HepG2 (cell line): Measurements from ENCODE around the gene RBM18. TPM values are rescaled to one million over a fixed set of nuclear protein-coding genes. Genes with fewer than 3 reads are reported as not detected.

Experiments used
- KDM5B ChIP-seq: sonication (generic); formaldehyde crosslinking; IDR thresholded peaks from 2 replicates; pipeline ENCODE4 v1.4.0; 2020; ENCODE audit warnings: missing genetic modification reagents, mild to moderate bottlenecking, borderline replicate concordance
- KLF13 ChIP-seq: sonication (generic); formaldehyde crosslinking; IDR thresholded peaks from 2 replicates; pipeline ENCODE4 v1.4.0; 2020; ENCODE audit warnings: mild to moderate bottlenecking, missing genetic modification reagents
- NFKB2 ChIP-seq: sonication (generic); formaldehyde crosslinking; IDR thresholded peaks from 2 replicates; pipeline ENCODE4 v1.4.0; 2020; ENCODE audit warnings: missing genetic modification reagents, borderline replicate concordance
- NKX3-1 ChIP-seq: sonication (generic); formaldehyde crosslinking; IDR thresholded peaks from 2 replicates; pipeline ENCODE4 v1.5.0; 2020; ENCODE audit warnings: missing genetic modification reagents
- PHF20 ChIP-seq: sonication (generic); formaldehyde crosslinking; IDR thresholded peaks from 2 replicates; pipeline ENCODE4 v1.5.0; 2020; ENCODE audit warnings: mild to moderate bottlenecking, missing genetic modification reagents
- PHF8 ChIP-seq: sonication (generic); formaldehyde crosslinking; IDR thresholded peaks from 2 replicates; pipeline ENCODE4 v1.5.0; 2020; ENCODE audit warnings: missing genetic modification reagents
- SCMH1 ChIP-seq: sonication (generic); formaldehyde crosslinking; IDR thresholded peaks from 2 replicates; pipeline ENCODE4 v1.9.0; 2021; ENCODE audit warnings: missing genetic modification reagents, mild to moderate bottlenecking, borderline replicate concordance
- SNAPC2 ChIP-seq: sonication (generic); formaldehyde crosslinking; IDR thresholded peaks from 2 replicates; pipeline ENCODE4 v1.8.1; 2022; ENCODE audit warnings: mild to moderate bottlenecking, missing genetic modification reagents
- SRY ChIP-seq: sonication (generic); formaldehyde crosslinking; IDR thresholded peaks from 2 replicates; pipeline ENCODE4 v1.8.0; 2022; ENCODE audit warnings: mild to moderate bottlenecking, missing genetic modification reagents
- TBP ChIP-seq: sonication (generic); formaldehyde crosslinking; IDR thresholded peaks from 2 replicates; pipeline ENCODE4 v1.5.0; 2020; ENCODE audit warnings: missing genetic modification reagents
- U2AF1 ChIP-seq: fragments of 200-400 bp; formaldehyde crosslinking; optimal IDR thresholded peaks from 2 replicates; pipeline ENCODE3; 2017; ENCODE audit warnings: mild to moderate bottlenecking, low read depth, low read length
- YY1 ChIP-seq: IDR thresholded peaks from 2 replicates; pipeline ENCODE4 v1.6.1; 2011; ENCODE audit warnings: low read length, low read depth, moderate library complexity, mild to moderate bottlenecking; ENCODE audit not compliant: insufficient read depth, insufficient replicate concordance
- ZBTB20 ChIP-seq: sonication (generic); formaldehyde crosslinking; IDR thresholded peaks from 2 replicates; pipeline ENCODE4 v1.8.1; 2023; ENCODE audit warnings: missing genetic modification reagents, low read depth, mild to moderate bottlenecking, borderline replicate concordance
- ZNF251 ChIP-seq: sonication (generic); formaldehyde crosslinking; IDR thresholded peaks from 2 replicates; pipeline ENCODE4 v1.9.0; 2021; ENCODE audit warnings: mild to moderate bottlenecking, missing genetic modification reagents
- ZNF607 ChIP-seq: sonication (generic); formaldehyde crosslinking; IDR thresholded peaks from 2 replicates; pipeline ENCODE4 v1.5.1; 2020; ENCODE audit warnings: missing genetic modification reagents, mild to moderate bottlenecking, borderline replicate concordance
- ZNF7 ChIP-seq: IDR thresholded peaks from 2 replicates; pipeline ENCODE4 v1.6.1; 2016; ENCODE audit warnings: missing biosample characterization, missing genetic modification reagents
- ZNF816 ChIP-seq: sonication (generic); formaldehyde crosslinking; IDR thresholded peaks from 2 replicates; pipeline ENCODE4 v1.8.0; 2022; ENCODE audit warnings: missing genetic modification reagents, mild to moderate bottlenecking, borderline replicate concordance
- ZNF879 ChIP-seq: sonication (generic); formaldehyde crosslinking; IDR thresholded peaks from 2 replicates; pipeline ENCODE4 v1.8.1; 2023; ENCODE audit warnings: missing genetic modification reagents
- ZSCAN30 ChIP-seq: sonication (generic); formaldehyde crosslinking; IDR thresholded peaks from 2 replicates; pipeline ENCODE4 v1.5.0; 2020; ENCODE audit warnings: mild to moderate bottlenecking, missing genetic modification reagents
- polyA plus RNA-seq, 8 experiments: library from polyadenylated mRNA; depleted of rRNA in 3 of 8; stranded (reverse) in 7 of 8; unstranded in 1 of 8; fragments of >200 nt; fragmentation: Illumina TruSeq in 4 of 8; extraction: Trizol in 4 of 8; gene quantifications; 2 replicates each; pipeline versions ENCODE4 v1.2.1 to v1.2.3, GENCODE V29; 2011 to 2016; ENCODE audit warnings: low read depth in 4 of 8, missing spikeins in 1 of 8, mixed read lengths in 1 of 8; ENCODE audit not compliant: insufficient read depth in 1 of 8
- total RNA-seq, 5 experiments: library from RNA; depleted of rRNA; stranded (reverse); fragments of >200 nt; fragmentation: Illumina TruSeq; extraction: Trizol; gene quantifications; 2 replicates each; pipeline ENCODE4 v1.2.3, GENCODE V29; 2016; ENCODE audit warnings: low read depth in 1 of 5
- TF ChIP-seq, protein P1 (sequence below): sonication (generic); formaldehyde crosslinking; IDR thresholded peaks from 2 replicates; pipeline ENCODE4 v1.5.0; 2020; ENCODE audit warnings: missing genetic modification reagents, mild to moderate bottlenecking, borderline replicate concordance
- TF ChIP-seq, protein P2 (sequence below): sonication (generic); formaldehyde crosslinking; IDR thresholded peaks from 2 replicates; pipeline ENCODE4 v1.8.0; 2022; ENCODE audit warnings: low read depth, missing genetic modification reagents
- TF ChIP-seq, protein P3 (sequence below), 2 experiments: IDR thresholded peaks; 2 replicates each; pipeline ENCODE4 v1.6.1; 2011 to 2012; ENCODE audit warnings: low read length in 2 of 2, borderline replicate concordance in 1 of 2, low read depth in 1 of 2, mild to moderate bottlenecking in 1 of 2, moderate library complexity in 1 of 2
- TF ChIP-seq, protein P4 (sequence below): sonication (generic); formaldehyde crosslinking; IDR thresholded peaks from 2 replicates; pipeline ENCODE4 v1.5.0; 2020; ENCODE audit warnings: mild to moderate bottlenecking, low read depth, missing genetic modification reagents, borderline replicate concordance

Gene RBM18
- total and polyA plus RNA-seq, 2 of the 13 experiments (the other 11 are each of a cell fraction or from before 2014, with no cell fraction given) = 12.6 to 16.6 TPM

DNA sequence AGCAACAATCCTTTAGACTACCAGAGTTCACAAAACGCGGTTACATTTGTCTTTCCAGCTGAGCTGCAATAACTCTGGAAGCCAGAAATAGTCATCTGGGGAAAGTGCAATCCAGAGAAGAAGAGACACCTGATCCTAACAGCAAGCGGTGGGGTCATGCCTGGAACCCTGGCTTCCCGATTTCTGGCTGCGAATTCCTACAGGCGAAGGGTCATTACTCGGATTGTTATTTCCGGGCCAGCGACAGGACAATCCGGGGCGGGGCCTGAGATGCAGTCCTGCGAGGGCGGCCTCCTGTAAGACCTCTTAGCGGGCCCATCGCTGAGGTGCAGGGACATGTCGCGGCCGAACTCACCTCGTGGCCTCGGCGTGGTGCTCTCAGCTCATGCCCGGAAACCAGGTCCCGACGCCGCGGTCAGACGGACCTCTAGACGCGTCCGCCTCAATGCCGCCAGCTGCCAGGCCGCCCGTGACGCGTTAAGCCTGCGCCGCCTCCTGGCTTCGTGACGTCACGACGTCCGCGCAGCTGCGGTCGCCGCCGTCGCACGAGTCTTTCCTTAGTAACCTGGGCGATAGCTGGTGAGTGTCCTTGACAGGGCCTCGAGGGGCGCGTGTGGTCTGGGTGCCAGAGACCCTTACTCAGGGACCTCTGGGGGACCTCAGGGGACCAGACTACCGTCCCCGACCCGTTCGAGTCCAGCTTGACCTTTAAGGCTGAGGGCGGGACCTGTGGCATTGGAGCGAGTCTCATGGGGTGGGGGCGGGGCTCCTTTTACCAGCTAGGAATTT, at the start of gene RBM18, which contains the start of gene MRRF (continued):
- no peak for TF ChIP-seq U2AF1
- TF ChIP-seq ZNF879 (CRISPR knock-in tag) = peak; percentile 99
- peak; percentile 98 for TF ChIP-seq NFKB2
- TF ChIP-seq SRY (CRISPR knock-in tag) = peak; percentile 99
- no peak for TF ChIP-seq TBP (CRISPR knock-in tag)
- TF ChIP-seq SCMH1 (CRISPR knock-in tag) = no peak
- no peak for TF ChIP-seq ZNF816 (CRISPR knock-in tag)
- TF ChIP-seq, protein P1, sequence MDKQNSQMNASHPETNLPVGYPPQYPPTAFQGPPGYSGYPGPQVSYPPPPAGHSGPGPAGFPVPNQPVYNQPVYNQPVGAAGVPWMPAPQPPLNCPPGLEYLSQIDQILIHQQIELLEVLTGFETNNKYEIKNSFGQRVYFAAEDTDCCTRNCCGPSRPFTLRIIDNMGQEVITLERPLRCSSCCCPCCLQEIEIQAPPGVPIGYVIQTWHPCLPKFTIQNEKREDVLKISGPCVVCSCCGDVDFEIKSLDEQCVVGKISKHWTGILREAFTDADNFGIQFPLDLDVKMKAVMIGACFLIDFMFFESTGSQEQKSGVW (CRISPR knock-in tag) = no peak
- peak; percentile 61 for TF ChIP-seq YY1
- TF ChIP-seq PHF20 (CRISPR knock-in tag) = peak; percentile 93
- TF ChIP-seq ZBTB20 (CRISPR knock-in tag) = peak; percentile 77; the same call in 1 of the 2 replicates
- TF ChIP-seq, protein P2, sequence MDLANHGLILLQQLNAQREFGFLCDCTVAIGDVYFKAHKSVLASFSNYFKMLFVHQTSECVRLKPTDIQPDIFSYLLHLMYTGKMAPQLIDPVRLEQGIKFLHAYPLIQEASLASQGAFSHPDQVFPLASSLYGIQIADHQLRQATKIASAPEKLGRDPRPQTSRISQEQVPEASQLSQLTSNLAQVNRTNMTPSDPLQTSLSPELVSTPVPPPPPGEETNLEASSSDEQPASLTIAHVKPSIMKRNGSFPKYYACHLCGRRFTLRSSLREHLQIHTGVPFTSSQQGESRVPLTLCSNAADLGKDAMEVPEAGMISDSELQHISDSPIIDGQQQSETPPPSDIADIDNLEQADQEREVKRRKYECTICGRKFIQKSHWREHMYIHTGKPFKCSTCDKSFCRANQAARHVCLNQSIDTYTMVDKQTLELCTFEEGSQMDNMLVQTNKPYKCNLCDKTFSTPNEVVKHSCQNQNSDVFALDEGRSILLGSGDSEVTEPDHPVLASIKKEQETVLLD (CRISPR knock-in tag) = 0 out of 2 replicates have a peak, but pooled peaks have one; percentile 21
- TF ChIP-seq KLF13 (CRISPR knock-in tag) = 0 out of 2 replicates have a peak, but pooled peaks have one; percentile 45
- TF ChIP-seq ZSCAN30 (CRISPR knock-in tag) = peak; percentile 28; the same call in 1 of the 2 replicates
- TF ChIP-seq ZNF251 (CRISPR knock-in tag) = peak; percentile 93
- TF ChIP-seq, protein P3, sequence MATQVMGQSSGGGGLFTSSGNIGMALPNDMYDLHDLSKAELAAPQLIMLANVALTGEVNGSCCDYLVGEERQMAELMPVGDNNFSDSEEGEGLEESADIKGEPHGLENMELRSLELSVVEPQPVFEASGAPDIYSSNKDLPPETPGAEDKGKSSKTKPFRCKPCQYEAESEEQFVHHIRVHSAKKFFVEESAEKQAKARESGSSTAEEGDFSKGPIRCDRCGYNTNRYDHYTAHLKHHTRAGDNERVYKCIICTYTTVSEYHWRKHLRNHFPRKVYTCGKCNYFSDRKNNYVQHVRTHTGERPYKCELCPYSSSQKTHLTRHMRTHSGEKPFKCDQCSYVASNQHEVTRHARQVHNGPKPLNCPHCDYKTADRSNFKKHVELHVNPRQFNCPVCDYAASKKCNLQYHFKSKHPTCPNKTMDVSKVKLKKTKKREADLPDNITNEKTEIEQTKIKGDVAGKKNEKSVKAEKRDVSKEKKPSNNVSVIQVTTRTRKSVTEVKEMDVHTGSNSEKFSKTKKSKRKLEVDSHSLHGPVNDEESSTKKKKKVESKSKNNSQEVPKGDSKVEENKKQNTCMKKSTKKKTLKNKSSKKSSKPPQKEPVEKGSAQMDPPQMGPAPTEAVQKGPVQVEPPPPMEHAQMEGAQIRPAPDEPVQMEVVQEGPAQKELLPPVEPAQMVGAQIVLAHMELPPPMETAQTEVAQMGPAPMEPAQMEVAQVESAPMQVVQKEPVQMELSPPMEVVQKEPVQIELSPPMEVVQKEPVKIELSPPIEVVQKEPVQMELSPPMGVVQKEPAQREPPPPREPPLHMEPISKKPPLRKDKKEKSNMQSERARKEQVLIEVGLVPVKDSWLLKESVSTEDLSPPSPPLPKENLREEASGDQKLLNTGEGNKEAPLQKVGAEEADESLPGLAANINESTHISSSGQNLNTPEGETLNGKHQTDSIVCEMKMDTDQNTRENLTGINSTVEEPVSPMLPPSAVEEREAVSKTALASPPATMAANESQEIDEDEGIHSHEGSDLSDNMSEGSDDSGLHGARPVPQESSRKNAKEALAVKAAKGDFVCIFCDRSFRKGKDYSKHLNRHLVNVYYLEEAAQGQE (IDR thresholded peaks at IDR 0.05; ENCODE audit: borderline replicate concordance in 1 of 2, low read depth in 1 of 2, low read length in 2 of 2) = peak in 1 of 2 experiments; percentile 58; a peak in 1 of 4 replicates
- peak; percentile 98 for TF ChIP-seq ZNF607 (CRISPR knock-in tag)
- TF ChIP-seq PHF8 (CRISPR knock-in tag) = peak; percentile 93
- peak; percentile 97; the same call in 1 of the 2 replicates for TF ChIP-seq NKX3-1 (CRISPR knock-in tag)
- peak; percentile 97 for TF ChIP-seq SNAPC2 (CRISPR knock-in tag)
- TF ChIP-seq ZNF7 (CRISPR knock-in tag) = no peak
- TF ChIP-seq, protein P4, sequence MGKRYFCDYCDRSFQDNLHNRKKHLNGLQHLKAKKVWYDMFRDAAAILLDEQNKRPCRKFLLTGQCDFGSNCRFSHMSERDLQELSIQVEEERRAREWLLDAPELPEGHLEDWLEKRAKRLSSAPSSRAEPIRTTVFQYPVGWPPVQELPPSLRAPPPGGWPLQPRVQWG (CRISPR knock-in tag) = no peak
- TF ChIP-seq KDM5B (CRISPR knock-in tag) = peak; percentile 100
